Measurements from ENCODE around the gene DDR2. TPM values are rescaled to one million over a fixed set of nuclear protein-coding genes. Genes with fewer than 3 reads are reported as not detected.

The DDR2 gene
- total and polyA plus RNA-seq, 8 donors = 6.8 to 117 (median 34.1) TPM

DNA sequence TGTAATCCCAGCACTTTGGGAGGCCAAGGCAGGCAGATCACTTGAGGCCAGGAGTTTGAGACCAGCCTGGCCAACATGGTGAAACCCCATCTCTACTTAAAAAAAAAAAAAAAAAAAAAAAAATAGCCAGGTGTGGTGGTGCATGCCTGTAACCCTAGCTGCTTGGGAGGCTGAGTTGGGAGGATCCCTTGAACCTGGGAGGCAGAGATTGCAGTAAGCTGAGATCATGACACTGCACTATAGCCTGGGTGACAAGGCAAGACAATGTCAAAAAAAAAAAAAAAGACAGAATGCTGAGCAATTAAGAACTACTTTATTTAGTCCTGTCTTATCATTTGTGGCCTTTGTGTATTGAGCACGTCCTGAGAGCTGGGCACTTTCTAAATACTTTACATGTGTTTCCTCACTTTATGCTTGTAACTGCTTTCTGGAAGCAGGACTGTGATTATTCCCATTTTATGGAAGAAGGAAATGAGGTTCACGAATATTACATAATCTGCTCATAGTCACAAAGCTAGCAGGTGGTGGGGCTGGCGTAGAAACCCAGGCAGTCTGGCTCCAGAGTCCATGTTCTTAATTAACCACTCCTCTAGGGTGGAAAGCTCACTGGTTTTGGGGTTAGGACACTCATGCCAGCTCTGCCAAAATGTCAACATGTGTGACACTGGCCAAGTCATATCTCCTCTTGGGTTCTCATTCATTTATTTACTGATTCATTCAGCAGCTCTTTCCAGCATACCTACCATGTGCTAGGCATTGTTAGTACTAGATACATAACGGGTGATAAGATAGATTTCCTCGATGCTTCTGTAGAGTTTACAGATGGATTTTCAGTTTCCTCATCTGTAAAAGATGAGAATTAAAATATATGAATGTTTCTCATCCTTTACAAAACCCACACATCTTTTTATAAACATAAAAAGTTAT, 57.7 kb downstream of the DDR2 start:
- intact Hi-C loops (cut with DNase I; ENCODE audit: low total_unique reads) = no loop called here
- Histone ChIP-seq H3K27ac (peak overlapping the region in 4 of 5 donors; percentile 52 to 79 (median 64)), H3K9me3 (no peaks in the 10 kb centered on the region), H3K4me3 (no peak overlapping the region), H3K36me3 (no peaks in the 10 kb centered on the region), H3K4me1 (peaks cover 0 to 67% (median 28%) of the 10 kb centered on the region in 4 donors), H3K27me3 (no peaks in the 10 kb centered on the region)
- TF ChIP-seq POLR2A (IDR thresholded peaks at IDR 0.05) (no peak), POLR2AphosphoS5 (IDR thresholded peaks at IDR 0.05) (peak in 1 of 3 donors; percentile 13), EP300 (IDR thresholded peaks at IDR 0.05) (no peak)
- TF ChIP-seq, protein P1, sequence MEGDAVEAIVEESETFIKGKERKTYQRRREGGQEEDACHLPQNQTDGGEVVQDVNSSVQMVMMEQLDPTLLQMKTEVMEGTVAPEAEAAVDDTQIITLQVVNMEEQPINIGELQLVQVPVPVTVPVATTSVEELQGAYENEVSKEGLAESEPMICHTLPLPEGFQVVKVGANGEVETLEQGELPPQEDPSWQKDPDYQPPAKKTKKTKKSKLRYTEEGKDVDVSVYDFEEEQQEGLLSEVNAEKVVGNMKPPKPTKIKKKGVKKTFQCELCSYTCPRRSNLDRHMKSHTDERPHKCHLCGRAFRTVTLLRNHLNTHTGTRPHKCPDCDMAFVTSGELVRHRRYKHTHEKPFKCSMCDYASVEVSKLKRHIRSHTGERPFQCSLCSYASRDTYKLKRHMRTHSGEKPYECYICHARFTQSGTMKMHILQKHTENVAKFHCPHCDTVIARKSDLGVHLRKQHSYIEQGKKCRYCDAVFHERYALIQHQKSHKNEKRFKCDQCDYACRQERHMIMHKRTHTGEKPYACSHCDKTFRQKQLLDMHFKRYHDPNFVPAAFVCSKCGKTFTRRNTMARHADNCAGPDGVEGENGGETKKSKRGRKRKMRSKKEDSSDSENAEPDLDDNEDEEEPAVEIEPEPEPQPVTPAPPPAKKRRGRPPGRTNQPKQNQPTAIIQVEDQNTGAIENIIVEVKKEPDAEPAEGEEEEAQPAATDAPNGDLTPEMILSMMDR (IDR thresholded peaks at IDR 0.05) = no peak
- DNase-seq = no peak
- 46 to 60% (median 55%) methylated on average over 5 of the region's 5 CpGs for WGBS, 5 donors

DNA sequence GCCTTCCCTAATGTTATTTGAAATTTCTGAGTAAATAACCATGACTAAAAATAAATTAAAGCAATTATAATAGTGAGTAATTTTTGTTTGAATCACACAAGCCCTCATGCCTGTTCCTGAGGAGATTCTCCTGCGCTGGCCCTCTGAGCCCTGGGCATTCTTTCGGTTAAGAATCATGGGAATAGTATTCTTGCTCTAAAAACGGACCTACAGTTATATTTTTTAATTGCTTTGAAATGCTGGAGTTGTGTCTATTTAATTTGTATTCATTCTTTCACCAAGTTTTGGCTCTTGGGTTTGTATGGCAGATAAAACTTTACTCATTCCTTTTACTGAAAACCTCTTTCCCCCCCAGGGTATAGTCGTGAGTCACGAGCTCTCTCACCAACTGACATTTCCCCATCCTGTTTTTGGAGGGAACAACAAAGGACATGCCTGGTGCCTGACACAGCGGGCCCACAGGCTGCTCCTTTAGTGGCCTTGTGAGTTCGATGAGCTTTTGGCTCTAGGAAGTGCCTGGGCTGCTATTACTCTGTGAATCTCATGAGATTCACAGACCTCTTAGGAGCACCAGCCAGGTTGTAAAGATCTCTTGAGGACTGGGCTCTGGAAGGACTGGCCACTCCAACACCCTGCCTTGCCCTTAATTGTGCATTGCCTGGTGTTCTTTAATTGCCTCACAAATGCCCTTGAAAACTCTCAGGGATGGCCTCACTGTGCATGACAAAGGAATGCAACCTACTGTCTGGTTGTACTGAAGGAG, 58.6 kb downstream of the DDR2 start:
- no peaks in the 10 kb centered on the region for H3K9me3 ChIP-seq
- intact Hi-C loops (cut with DNase I; ENCODE audit: low total_unique reads) = no loop called here
- no peak for DNase-seq
- H3K36me3 ChIP-seq = no peaks in the 10 kb centered on the region
- peak overlapping the region in 4 of 5 donors; percentile 52 to 79 (median 64) for H3K27ac ChIP-seq
- H3K4me3 ChIP-seq = no peak overlapping the region
- WGBS, 5 donors = 48 to 73% (median 61%) methylated on average over 7 of the region's 7 CpGs
- peaks cover 0 to 65% (median 33%) of the 10 kb centered on the region in 4 donors for H3K4me1 ChIP-seq
- H3K27me3 ChIP-seq = no peaks in the 10 kb centered on the region
- peak in 2 of 3 donors; percentile 38 to 88 for TF ChIP-seq POLR2AphosphoS5 (IDR thresholded peaks at IDR 0.05)
- TF ChIP-seq, protein P1 (IDR thresholded peaks at IDR 0.05) = no peak

DNA sequence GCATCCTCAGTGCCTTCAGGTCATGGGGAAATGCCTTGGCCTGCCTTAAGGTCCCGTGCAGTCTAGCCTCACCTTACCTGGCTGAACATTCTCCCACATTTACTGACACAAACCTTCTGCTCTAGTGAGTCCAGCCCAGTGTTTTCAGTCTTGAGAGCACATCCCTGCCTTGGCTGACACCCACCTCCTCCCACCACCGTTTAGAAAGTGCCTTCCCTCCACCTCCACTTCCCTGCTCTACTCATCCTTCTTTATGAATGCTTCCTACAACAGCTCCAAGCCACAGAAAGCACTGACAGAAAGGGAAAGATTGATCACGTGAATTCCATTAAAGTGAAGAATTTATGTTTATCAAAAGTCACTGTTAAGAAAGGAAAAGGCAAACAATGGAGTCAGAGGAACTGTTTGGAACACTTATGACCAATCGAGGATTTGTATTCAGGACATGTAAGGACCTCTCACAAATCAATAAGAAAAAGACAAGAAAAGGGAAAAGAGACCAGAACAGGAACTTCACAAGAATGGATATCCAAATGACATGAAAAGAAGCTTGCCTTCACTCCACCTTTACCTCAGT, 59.8 kb downstream of the DDR2 start:
- peak overlapping the region in 4 of 5 donors; percentile 18 to 79 (median 64) for H3K27ac ChIP-seq
- peaks cover 8 to 75% (median 43%) of the 10 kb centered on the region in 4 donors for H3K4me1 ChIP-seq
- intact Hi-C loops (cut with DNase I; ENCODE audit: low total_unique reads) = no loop called here
- H3K9me3 ChIP-seq = no peaks in the 10 kb centered on the region
- DNase-seq = no peak
- H3K4me3 ChIP-seq = no peak overlapping the region
- H3K27me3 ChIP-seq = no peaks in the 10 kb centered on the region
- H3K36me3 ChIP-seq = no peaks in the 10 kb centered on the region
- TF ChIP-seq, protein P1 (IDR thresholded peaks at IDR 0.05) = no peak
- TF ChIP-seq POLR2A (IDR thresholded peaks at IDR 0.05) = no peak
- no peak for TF ChIP-seq POLR2AphosphoS5 (IDR thresholded peaks at IDR 0.05)
- TF ChIP-seq EP300 (IDR thresholded peaks at IDR 0.05) = no peak
- 36 to 42% (median 38%) methylated on average over 4 of the region's 4 CpGs for WGBS, 5 donors

DNA sequence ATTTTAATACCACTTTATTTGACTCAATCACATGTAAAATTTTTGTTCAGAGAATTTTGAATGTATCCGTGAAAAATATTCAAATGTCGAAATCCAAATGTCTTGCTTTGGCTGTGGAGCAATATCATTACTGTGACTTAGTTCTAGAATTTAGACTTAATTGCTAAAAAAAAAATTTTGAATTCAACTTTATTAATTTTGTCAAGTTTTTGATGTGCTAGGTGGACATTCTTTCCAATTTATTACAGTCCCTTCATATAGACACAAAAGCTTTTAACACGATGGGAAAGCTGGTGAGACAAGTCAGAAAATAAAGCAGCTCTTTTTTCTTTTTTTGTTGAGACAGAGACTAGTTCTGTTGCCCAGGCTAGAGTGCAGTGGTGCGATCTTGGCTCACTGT, 62.6 kb downstream of the DDR2 start:
- Histone ChIP-seq H3K36me3 (no peaks in the 10 kb centered on the region), H3K9me3 (no peaks in the 10 kb centered on the region), H3K4me3 (no peak overlapping the region), H3K27me3 (no peaks in the 10 kb centered on the region), H3K27ac (peak overlapping the region in 4 of 5 donors; percentile 74 to 87 (median 82)), H3K4me1 (peaks cover 8 to 78% (median 46%) of the 10 kb centered on the region in 4 donors)
- DNase-seq = no peak
- intact Hi-C loops (cut with DNase I; ENCODE audit: low total_unique reads) = no loop called here
- TF ChIP-seq POLR2A (IDR thresholded peaks at IDR 0.05) = no peak
- 77 to 93% (median 91%) methylated on average over 4 of the region's 4 CpGs for WGBS, 5 donors
